HG03354 (cell line): ENCODE data around the gene ZNF691.
"Not testable (repeated sequence)": the region's sequence is repeated elsewhere in the genome, so short reads cannot be mapped to it uniquely, and the experiment has no call there.

ENCODE experiments used
- ATAC-seq: cut with Tn5 transposase; IDR thresholded peaks from one replicate; pipeline ENCODE4 v1.9.1; 2021; ENCODE audit warnings: mild to moderate bottlenecking; ENCODE audit not compliant: unreplicated experiment, poor library complexity, severe bottlenecking

The ZNF691 gene

DNA sequence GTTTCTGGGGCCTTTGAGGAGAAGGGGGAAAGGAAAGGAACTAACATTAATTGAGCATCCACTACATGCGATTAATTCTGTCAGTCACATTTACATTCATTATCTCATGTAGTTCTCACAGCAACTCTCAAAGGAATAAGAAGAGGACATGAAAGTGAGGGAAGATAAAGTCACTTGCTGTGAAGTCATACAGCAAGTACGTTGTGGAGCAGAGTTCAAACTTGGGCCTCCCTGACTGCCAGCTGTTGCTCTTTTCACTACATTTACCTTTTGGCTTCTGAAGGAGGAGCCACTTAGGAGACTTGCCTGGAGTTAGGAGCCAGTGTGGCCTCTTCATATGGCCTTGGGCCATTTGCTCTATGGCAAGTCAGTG is 6.2 kb downstream of the ZNF691 start:
- no peak for ATAC-seq

- no peak for ATAC-seq
Measured at GRCh38 chr1:42853116-42853884, 6.9 kb downstream of the ZNF691 start.

DNA sequence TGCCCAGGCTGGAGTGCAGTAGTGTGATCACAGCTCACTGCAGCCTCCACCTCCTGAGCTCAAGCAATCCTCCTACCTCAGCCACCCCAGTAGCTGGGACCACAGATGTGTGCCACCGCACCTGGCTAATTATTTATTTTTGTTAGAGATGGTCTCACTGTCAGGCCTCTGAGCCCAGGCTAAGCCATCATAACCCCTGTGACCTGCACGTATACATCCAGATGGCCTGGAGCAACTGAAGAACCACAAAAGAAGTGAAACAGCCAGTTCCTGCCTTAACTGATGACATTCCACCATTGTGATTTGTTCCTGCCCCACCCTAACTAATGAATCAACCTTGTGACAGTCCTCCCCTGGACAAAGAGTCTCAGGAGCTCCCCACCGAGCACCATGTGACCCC is 10.1 kb downstream of the ZNF691 start:
- ATAC-seq: not testable (repeated sequence)

GRCh38 chr1:42859366-42859765 is 13.0 kb downstream of the ZNF691 start:
- not testable (repeated sequence) for ATAC-seq

GRCh38 chr1:42860339-42861013 is 14.1 kb downstream of the ZNF691 start:
- no peak for ATAC-seq

DNA sequence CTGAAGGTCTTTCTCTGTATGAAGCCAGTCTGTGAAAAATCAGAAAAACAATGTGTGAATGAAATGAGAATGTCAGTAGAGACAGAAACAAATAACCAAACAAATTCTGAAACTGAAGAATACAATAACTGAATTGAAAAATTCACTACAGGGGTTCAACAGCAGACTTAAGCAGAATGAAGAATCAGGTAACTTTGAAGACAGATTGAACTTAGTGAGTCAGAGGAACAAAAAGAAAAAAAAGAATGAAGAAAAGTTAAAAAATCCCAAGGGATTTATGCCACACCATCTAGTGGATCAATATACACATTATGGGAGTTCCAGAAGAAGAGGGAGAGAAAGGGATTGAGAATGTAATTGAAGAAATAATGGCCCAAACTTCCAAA is 14.6 kb downstream of the ZNF691 start:
- no peak for ATAC-seq

DNA sequence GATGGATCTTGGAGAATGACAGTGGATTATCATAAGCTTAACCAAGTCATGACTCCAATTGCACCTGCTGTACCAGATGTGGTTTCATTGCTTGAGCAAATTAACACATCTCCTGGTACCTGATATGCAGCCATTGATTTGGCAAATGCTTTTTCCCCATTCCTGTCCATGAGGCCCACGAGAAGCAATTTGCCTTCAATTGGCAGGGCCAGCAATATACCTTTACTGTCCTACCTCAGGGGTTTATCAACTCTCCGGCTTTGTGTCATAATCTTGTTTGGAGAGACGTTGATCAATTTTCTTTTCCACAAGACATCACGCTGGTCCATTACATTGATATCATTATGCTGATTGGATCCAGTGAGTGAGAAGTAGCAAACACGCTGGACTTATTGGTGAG is 20.1 kb downstream of the ZNF691 start:
- no peak for ATAC-seq

- ATAC-seq: not testable (repeated sequence)
Measured at GRCh38 chr1:42868466-42868865, 22.1 kb downstream of the ZNF691 start.

DNA sequence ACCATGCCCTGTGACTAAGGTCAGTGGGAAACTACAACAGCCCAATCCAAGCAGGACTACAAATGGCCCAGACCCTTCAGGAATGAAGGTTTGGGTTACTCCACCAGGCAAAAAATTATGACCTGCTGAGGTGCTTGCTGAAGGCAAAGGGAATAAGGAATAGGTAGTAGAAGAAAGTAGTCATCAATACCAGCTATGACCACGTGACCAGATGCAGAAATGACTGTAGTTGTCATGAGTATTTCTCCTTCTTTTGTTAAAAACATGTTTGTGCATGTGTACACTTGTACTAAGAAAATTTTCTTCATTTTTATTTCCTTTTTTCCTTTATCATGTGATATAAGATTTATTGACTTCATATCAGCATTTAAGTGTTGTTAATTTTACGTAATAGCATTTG is 22.8 kb downstream of the ZNF691 start:
- ATAC-seq: not testable (repeated sequence)

DNA sequence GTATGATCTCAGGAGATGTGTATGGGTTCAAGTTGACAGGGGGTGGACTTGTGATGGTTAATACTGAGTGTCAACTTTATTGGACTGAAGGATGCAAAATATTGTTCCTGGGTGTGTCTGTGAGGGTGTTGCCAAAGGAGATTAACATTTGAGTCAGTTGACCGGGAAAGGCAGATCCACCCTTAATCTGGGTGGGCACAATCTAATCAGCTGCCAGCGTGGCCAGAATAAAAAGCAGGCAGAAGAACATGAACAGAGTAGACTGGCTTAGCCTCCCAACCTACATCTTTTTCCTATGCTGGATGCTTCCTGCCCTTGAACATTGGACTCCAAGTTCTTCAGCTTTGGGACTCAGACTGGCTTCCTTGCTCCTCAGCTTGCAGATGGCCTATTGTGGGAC is 23.3 kb downstream of the ZNF691 start:
- not testable (repeated sequence) for ATAC-seq

DNA sequence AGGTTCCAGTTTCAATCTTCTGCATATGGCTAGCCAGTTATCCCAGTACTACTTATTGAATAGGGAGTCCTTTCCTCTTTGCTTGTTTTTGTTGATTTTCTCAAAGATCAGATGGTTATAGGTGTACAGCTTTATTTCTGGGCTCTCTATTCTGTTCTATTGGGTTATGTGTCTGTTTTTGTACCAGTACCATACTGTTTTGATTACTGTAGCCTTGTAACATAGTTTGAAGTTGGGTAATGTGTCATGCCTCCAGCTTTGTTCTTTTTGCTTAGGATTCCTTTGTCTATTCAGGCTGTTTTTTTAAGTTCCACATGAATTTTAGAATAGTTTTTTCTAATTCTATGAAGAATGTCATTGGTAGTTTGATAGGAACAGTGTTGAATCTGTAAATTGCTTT is 26.7 kb downstream of the ZNF691 start:
- not testable (repeated sequence) for ATAC-seq

- no peak for ATAC-seq
Measured at GRCh38 chr1:42873670-42874069, 27.3 kb downstream of the ZNF691 start.

- no peak for ATAC-seq
Measured at GRCh38 chr1:42876009-42876408, 29.6 kb downstream of the ZNF691 start.

- no peak for ATAC-seq
Measured at GRCh38 chr1:42877380-42877779, 31.0 kb downstream of the ZNF691 start.

DNA sequence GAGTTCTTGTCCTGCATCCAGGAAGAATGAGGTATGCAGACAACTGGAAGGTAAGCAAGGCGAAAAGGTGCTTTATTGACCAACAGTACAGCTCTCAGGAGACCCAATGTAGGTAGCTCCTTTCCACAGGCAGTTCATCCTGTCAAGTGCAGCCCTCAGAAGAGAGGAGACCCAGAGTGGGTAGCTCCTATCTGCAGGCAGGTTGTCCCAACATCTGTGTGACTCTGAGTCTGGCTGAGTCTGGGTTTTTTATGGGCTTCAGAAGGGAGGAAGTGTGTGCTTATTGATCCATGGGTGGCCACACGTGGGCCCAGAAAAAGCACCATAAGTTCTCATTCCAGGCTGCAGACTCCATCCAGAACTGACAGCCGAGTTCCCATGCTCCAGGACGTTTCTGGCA is 34.0 kb downstream of the ZNF691 start:
- ATAC-seq: no peak

- ATAC-seq: no peak
Measured at GRCh38 chr1:42886046-42886739, 39.8 kb downstream of the ZNF691 start.

- ATAC-seq: no peak
Measured at GRCh38 chr1:42886800-42887199, 40.4 kb downstream of the ZNF691 start.

GRCh38 chr1:42887366-42887765 is 41.0 kb downstream of the ZNF691 start:
- no peak for ATAC-seq

DNA sequence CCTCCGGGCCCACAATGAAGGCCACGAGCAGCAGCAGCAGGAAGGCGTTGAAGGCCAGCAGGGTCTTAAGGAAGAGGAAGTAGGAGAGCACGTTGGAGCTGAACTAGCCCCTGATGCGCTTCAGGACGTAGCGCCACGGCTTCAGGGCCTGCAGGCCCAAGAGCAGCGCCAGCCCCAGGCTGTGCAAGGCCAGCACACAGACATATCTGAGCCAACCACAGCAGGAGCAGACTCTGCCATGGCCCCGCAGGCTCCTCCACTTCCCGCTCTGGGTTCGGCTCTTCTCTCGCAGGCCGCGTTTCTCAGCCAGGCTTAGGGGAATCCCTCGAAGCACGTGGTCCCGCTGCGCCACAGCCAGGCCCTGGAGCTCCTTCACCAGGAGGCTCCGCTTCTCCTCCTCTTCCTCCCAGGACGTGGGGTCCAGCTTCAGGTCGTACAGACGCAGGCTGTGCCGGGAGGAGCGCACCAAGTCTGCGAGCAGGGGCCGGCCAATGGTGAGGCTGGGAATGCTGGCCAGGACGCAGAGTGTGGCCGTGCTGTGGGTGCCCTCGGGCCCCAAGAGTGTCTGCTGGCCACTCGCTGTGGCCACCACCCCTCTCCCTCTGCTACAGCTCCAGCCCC is 41.7 kb downstream of the ZNF691 start:
- ATAC-seq: no peak

DNA sequence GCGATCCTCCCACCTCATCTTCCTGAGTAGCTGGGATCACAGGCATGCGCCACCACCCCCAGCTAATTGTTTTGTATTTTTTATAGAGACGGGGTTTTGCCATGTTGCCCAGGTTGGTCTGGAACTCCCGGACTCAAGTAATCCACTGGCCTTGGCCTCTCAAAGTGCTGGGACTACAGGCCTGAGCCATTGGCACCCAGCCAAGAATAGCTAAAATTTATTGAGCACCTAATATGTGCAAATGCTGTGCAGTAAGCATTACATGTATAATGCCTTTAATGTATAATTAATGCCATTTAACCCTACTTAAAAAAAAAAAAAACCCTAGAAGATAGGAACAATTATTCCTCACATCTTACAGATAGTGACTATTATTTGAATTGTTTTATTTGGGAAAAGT is 42.9 kb downstream of the ZNF691 start:
- no peak for ATAC-seq
